ENCODE measurements around the gene KLHL29.

The KLHL29 gene

DNA sequence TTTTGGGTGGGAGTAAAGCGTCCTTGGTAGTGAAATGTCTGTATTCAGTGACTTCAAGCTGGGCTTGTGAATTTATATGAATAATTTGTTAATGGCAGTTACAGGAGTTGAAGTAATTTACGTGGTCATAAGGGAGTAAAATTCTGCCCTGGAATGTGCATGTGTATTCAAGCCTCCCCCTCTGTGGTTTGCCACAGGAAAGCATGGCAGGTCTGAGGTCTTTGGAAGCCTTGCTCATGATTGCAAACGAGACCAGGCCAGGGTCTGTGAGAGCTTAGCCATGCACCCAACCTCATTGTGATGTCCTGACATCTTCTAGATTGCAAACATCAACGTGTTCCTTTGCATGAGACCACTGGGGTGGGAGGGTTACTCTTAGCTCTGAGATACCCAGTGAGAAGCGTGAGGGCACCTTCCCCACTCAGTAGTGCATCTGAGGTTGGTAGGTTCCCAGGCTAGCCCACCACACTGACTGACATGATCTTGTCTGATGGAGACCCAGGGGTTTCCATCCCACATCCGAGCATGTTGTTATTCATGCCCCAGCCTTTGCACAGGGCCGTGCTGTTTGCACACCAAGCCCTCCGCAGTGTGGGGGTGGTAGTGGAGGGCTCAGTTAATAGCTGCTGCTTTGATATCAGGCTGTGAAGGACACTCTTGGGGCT, 216.5 kb downstream of the KLHL29 start:
- in situ Hi-C loops (cut with HindIII; ENCODE audit: low sequenced_read_pairs) = no loop called here

GRCh38 chr2:23602116-23602515, 217.1 kb downstream of the KLHL29 start:
- in situ Hi-C loops (cut with HindIII; ENCODE audit: low sequenced_read_pairs) = no loop called here

DNA sequence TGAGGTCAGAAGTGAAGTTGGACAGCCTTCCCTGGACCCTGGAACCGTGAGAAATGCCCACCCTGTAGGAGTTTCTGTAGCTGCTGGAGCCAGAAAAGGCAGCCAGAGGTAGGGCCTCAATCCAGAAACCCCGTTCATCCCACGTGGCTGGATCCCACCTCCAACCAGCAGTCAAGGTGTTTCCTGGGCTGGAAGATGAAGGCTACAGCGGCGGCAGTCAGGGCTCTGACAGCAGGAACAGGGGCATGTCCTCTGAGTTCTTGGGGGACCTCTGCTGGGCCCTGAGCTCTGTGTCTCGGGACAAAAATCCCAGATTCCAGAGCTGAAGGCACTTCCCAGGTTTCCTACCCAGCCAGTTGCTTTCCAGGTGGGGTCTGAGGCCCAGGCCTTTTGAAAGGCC, 218.2 kb downstream of the KLHL29 start:
- in situ Hi-C loops (cut with HindIII; ENCODE audit: low sequenced_read_pairs) = no loop called here

DNA sequence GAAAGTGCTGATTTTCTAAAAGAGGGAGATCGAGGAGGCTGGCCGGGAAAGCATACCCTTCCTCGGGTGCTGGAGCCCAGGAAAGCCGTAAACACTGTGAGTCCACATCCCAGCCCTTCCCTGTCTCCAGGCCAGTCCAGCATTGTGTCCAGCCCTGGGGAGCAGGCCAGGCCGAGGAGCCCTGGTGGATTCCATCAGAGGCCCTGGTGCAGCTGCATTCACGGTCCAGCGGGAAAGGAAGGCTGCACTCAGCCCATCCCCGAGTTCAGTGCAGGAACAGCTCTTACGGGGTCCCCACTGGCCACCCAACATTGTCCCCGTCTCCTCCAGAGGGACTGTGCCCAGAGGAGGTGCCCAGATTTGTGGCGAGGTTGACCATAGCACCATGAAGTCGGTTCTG, 218.6 kb downstream of the KLHL29 start:
- in situ Hi-C loops (cut with HindIII; ENCODE audit: low sequenced_read_pairs) = no loop called here

GRCh38 chr2:23604731-23605130, 219.8 kb downstream of the KLHL29 start:
- in situ Hi-C loops (cut with HindIII; ENCODE audit: low sequenced_read_pairs) = no loop called here

DNA sequence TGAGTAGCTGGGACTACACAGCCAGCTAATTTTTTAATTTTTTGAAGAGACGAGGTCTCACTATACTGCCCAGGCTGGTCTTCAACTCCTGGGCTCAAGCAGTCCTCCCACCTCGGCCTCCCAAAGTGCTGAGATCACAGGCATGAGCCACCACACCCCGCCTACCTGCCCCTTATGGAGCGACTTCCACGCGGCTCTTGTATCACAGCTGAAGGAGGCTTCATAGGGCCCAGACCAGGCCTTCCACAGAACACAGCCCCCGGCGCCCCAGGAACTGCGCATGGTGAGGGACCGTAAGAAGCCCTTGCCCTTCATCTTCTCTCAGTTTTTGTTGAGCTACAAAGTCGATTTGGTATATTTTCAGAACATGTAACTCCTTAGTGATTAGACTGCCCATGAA, 220.3 kb downstream of the KLHL29 start:
- in situ Hi-C loops (cut with HindIII; ENCODE audit: low sequenced_read_pairs) = no loop called here

DNA sequence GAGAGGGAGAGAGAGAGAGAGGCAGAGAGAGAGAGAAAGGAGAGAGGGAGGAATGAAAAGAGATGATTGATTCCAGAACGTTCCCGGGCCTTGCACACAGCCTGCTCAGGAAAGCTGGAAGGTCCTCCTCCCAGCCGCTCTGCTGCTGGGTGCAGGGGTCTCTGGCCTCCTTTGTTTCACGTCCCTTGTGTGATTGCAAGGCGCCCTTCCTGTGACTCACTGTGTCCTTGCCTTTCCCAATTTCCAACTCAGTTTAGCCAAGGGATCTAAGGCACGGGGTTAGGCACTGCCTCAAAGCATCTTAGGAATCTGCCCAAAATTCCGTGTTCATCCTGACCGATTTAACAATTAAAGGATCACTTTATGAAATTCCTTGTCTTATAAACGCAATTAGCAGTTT, 221.2 kb downstream of the KLHL29 start:
- in situ Hi-C loops (cut with HindIII; ENCODE audit: low sequenced_read_pairs) = no loop called here

- in situ Hi-C loops (cut with HindIII; ENCODE audit: low sequenced_read_pairs) = no loop called here
These were observed 222.0 kb downstream of the KLHL29 start for GRCh38 chr2:23606968-23607367.

DNA sequence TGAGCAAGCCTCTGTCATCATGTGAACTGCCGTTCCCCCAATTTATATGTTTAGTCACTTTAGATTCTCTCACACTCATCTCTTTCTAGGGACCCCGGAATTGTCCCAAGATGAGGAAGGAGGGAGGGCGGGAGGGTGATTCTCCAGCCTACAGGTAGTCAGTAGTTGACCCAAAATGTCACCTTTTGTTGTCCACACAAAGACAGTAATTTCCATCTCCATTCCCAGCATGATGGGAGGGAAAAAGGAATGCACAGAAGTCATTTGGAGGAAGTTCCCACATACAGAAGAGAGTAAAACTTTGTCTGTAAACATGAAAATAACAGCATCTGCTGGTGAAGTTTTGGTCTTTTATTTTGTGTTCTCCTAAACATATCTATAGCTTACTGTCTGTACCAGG, 222.9 kb downstream of the KLHL29 start:
- in situ Hi-C loops (cut with HindIII; ENCODE audit: low sequenced_read_pairs) = no loop called here

GRCh38 chr2:23609254-23609653, 224.3 kb downstream of the KLHL29 start:
- in situ Hi-C loops (cut with HindIII; ENCODE audit: low sequenced_read_pairs) = no loop called here

GRCh38 chr2:23611839-23612238, 226.9 kb downstream of the KLHL29 start:
- in situ Hi-C loops (cut with HindIII; ENCODE audit: low sequenced_read_pairs) = no loop called here

- in situ Hi-C loops (cut with HindIII; ENCODE audit: low sequenced_read_pairs) = no loop called here
These were observed 229.7 kb downstream of the KLHL29 start for GRCh38 chr2:23614701-23615100.

GRCh38 chr2:23615216-23616020, 230.4 kb downstream of the KLHL29 start:
- in situ Hi-C loops (cut with HindIII; ENCODE audit: low sequenced_read_pairs) = no loop called here

- in situ Hi-C loops (cut with HindIII; ENCODE audit: low sequenced_read_pairs) = no loop called here
These were observed 231.7 kb downstream of the KLHL29 start for GRCh38 chr2:23616630-23617029.

- in situ Hi-C loops (cut with HindIII; ENCODE audit: low sequenced_read_pairs) = no loop called here
These were observed 232.3 kb downstream of the KLHL29 start for GRCh38 chr2:23617167-23617810.

- in situ Hi-C loops (cut with HindIII; ENCODE audit: low sequenced_read_pairs) = no loop called here
These were observed 232.8 kb downstream of the KLHL29 start for GRCh38 chr2:23617811-23618215.

DNA sequence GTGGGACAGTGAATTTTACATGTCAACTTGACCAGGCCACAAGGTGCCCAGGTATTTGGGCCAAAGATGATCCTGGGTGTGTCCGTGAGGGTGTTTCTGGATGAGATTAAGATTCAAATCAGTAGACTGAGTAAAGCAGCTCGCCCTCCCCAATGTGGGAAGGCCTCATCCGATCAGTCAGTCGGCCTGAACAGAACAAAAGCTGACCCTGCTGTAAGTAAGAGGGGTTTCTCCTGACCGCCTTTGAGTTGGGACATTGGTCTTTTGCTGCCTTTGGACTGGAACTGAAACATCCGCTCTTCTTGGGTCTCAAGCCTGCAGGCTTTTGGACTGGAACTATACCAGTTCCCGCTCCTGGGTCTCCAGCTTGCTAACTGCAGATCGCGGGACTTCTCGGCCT, 233.3 kb downstream of the KLHL29 start:
- in situ Hi-C loops (cut with HindIII; ENCODE audit: low sequenced_read_pairs) = no loop called here

DNA sequence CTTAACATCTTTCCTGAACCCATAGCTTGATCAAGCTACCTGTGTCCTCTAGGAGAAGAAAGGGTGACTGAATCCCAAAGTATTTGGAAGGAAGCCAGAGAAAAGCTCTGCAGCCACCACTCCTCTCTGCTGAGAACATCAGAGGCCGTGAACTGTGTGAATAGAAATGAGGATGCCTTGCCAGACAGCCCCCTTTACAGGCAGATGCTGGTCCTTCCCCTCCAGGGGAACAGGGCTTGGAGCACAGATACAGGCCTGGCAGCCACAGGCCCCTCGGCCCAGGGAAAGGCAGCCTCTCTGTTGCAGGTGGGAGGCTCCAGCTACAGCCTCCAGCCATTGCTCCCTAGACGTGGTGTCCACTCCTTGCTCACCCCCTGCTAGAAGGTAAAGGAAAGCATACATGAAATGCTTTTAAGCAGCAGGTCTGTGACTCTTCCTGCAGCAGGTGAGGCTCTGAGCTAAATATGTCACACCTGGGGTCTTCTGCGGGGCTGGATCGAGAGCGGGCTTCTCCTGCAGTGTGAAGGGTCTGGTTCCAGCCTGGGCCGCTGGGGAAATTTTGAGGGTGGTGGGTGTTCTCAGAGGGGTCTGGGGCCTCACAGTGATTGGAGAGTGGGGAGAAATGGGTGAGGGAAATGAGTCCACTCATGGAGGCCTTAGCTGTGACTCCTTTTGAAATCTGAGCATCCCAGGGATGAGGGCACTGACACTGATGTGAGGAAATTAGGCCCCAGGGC, 234.0 kb downstream of the KLHL29 start:
- in situ Hi-C loops (cut with HindIII; ENCODE audit: low sequenced_read_pairs) = no loop called here

- in situ Hi-C loops (cut with HindIII; ENCODE audit: low sequenced_read_pairs) = no loop called here
These were observed 235.0 kb downstream of the KLHL29 start for GRCh38 chr2:23619941-23620340.

GRCh38 chr2:23620841-23621341, 235.9 kb downstream of the KLHL29 start:
- in situ Hi-C loops (cut with HindIII; ENCODE audit: low sequenced_read_pairs) = no loop called here

DNA sequence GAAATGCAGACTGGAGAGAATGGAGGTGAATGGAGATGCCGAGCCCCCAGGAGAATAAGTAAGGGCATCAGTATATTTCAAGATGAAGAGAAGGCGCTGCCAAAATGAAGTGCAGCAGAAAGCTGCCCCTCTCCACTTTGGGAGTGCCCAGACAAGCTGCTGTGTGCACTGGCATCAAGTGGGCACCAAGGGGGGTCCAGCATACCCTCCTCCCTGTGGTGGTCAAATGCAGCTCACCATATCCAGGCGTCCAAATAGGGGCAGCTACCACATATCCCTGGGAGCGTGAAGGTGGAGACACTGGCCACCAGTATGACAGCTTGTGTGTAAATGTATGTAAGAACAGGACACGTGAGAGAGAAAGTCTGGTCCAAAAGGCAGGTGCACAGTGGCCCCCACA, 236.6 kb downstream of the KLHL29 start:
- in situ Hi-C loops (cut with HindIII; ENCODE audit: low sequenced_read_pairs) = no loop called here
